Heart left ventricle (tissue), 16 donors: Measurements from ENCODE around the gene ASMTL. TPM values are rescaled to one million over a fixed set of nuclear protein-coding genes. Genes with fewer than 3 reads are reported as not detected.
A peak's percentile ranks its signal among the peaks of the same experiment; 100 is the strongest.

Source experiments
- ATAC-seq, 4 donors: fragments of 200-7000 bp; cut with Tn5 transposase; one replicate each; pipeline ENCODE4 v1.9.1; 2020 to 2022; ENCODE audit warnings: moderate library complexity in 4 of 4, mild to moderate bottlenecking in 3 of 4, moderate number of reproducible peaks in 1 of 4
- DNase-seq, 5 donors: peaks; one replicate each; pipeline ENCODE4 v3.0.0-alpha.2; 2020
- H3K27ac ChIP-seq, 12 donors: fragments of 200-600 bp; sonication (generic) in 4 of 12; one replicate each; pipeline versions ENCODE4 v1.5.0 to v1.8.0; 2016 to 2022; ENCODE audit warnings: mild to moderate bottlenecking in 2 of 12
- H3K27me3 ChIP-seq, 9 donors: fragments of 200-600 bp; sonication (generic) in 2 of 9; one replicate each; pipeline versions ENCODE4 v1.5.1 to v1.8.0; 2016 to 2022; ENCODE audit warnings: mild to moderate bottlenecking in 3 of 9
- H3K36me3 ChIP-seq, 9 donors: fragments of 200-600 bp; sonication (generic) in 2 of 9; one replicate each; pipeline versions ENCODE4 v1.5.0 to v1.8.0; 2018 to 2022; ENCODE audit warnings: mild to moderate bottlenecking in 2 of 9
- H3K4me1 ChIP-seq, 12 donors: fragments of 200-600 bp; sonication (generic) in 4 of 12; one replicate each; pipeline versions ENCODE4 v1.5.0 to v1.8.0; 2016 to 2022; ENCODE audit warnings: mild to moderate bottlenecking in 3 of 12
- H3K4me3 ChIP-seq, 12 donors: fragments of 200-600 bp; sonication (generic) in 4 of 12; one replicate each; pipeline versions ENCODE4 v1.5.0 to v1.8.0; 2017 to 2022; ENCODE audit warnings: mild to moderate bottlenecking in 9 of 12, moderate library complexity in 4 of 12
- H3K9me3 ChIP-seq, 12 donors: fragments of 200-600 bp; sonication (generic) in 4 of 12; one replicate each; pipeline versions ENCODE4 v1.5.0 to v1.8.0; 2016 to 2022; ENCODE audit warnings: mild to moderate bottlenecking in 1 of 12
- CTCF ChIP-seq, 12 donors: fragments of 200-600 bp; sonication (generic) in 4 of 12; IDR thresholded peaks; one replicate each; pipeline versions ENCODE4 v1.5.0 to v1.8.0; 2018 to 2022; ENCODE audit warnings: antibody characterized with exemption in 12 of 12, mild to moderate bottlenecking in 5 of 12
- POLR2A ChIP-seq, 2 donors: fragments of 450-650 bp; IDR thresholded peaks; one replicate each; pipeline ENCODE4 v1.6.1; 2017; ENCODE audit warnings: antibody characterized with exemption in 2 of 2, mild to moderate bottlenecking in 2 of 2, moderate library complexity in 2 of 2
- WGBS, 4 donors: extraction: QIAGEN DNeasy Blood & Tissue Kit in 2 of 4; methylation state at CpG; one replicate each; pipeline versions ENCODE4 v1.1.5 to v1.1.7; 2013 to 2018; 5-methylcytosine and 5-hydroxymethylcytosine counted together
- intact Hi-C, 10 donors: fragments of 100-400 bp; cut with DNase I; formaldehyde crosslinking; loops; one replicate each; pipeline versions ENCODE4 v1.11.1 to v1.14.2; 2022
- polyA plus RNA-seq, 2 donors: library from polyadenylated mRNA; stranded (reverse); fragments of 200-250 nt; gene quantifications; one replicate each; pipeline ENCODE4 v1.2.3, GENCODE V29; 2013
- total RNA-seq, 9 donors: library from RNA; depleted of rRNA in 2 of 9; stranded (reverse); fragments of >200 nt in 2 of 9; fragmentation: NEBNext Ultra II Directional in 3 of 9; extraction: Animal tissue kit (Norgen Biotek cat#: 25700) in 3 of 9; gene quantifications; one replicate each; pipeline versions ENCODE4 v1.1.0 to v1.2.4, GENCODE V29; 2016 to 2023
- donor health status: ischemic (EF 13 %, LVEDD 7.1; RV severe dilation, severe dysfunction).
- donor health status: healthy with polysubstance abuse.
- donor health status: DM: no; HTN: yes; CAD: no.
- donor health status: DM: no; HTN: no; CAD: no.
- donor health status: ischemic (EF 25% LVEDD 6.9; RV normal size, moderate dysfunction).
- donor health status: ischemic (EF 25% LVEDD 5.7; RV mildly dilated, moderate dysfunction).
- donor health status: healthy.
- donor health status: DM: yes; HTN: yes; CAD: no.
- donor health status: ischemic (EF 35%, LVEDD 5.7; RV mildly dilated, moderate dysfunction).
- donor health status: nonischemic (EF 11% LVEDD 7.7; RV severe dilation, severe dysfunction).
- donor health status: DM: yes; HTN: yes; CAD: no.
- donor health status: PGD.
- donor health status: ischemic (EF 29% LVEDD 5.4; RV normal size, mild dysfunction).
- donor health status: nonischemic (EF 23%, LVEDD 6.1; RV moderate dilation, normal function).

ASMTL gene
- total and polyA plus RNA-seq, 11 donors, result 20.2 to 44.6 (median 29.1) TPM

GRCh38 chrX:1440506-1440905 is 12.2 kb downstream of the ASMTL start:
- WGBS, 4 donors, result 95 to 98% (median 97%) methylated on average over 6 of the region's 6 CpGs
- ATAC-seq (no peak), DNase-seq (no peak)
- no peaks in the 10 kb centered on the region for H3K27me3 ChIP-seq
- peaks cover 0 to 2% (median 0%) of the 10 kb centered on the region in 12 donors for H3K9me3 ChIP-seq
- intact Hi-C loops, result loop anchor here in 2 of 10 donors (10.0 kb wide), 1 partner anchor 46 kb away; the partner anchor contains the start of gene SLC25A6 (in 2 of the 2)
- H3K4me1 ChIP-seq, result no peaks in the 10 kb centered on the region
- no peak overlapping the region for H3K27ac ChIP-seq
- TF ChIP-seq POLR2A (IDR thresholded peaks at IDR 0.05) (no peak), CTCF (IDR thresholded peaks at IDR 0.05) (no peak)
- H3K4me3 ChIP-seq, result no peak overlapping the region
- H3K36me3 ChIP-seq, result peaks cover 0 to 56% (median 31%) of the 10 kb centered on the region in 9 donors

GRCh38 chrX:1435241-1435895 is 17.3 kb downstream of the ASMTL start:
- no peak for TF ChIP-seq POLR2A (IDR thresholded peaks at IDR 0.05)
- no peak for TF ChIP-seq CTCF (IDR thresholded peaks at IDR 0.05)
- intact Hi-C loops, result no loop called here
- Histone ChIP-seq H3K4me1 (no peaks in the 10 kb centered on the region), H3K27me3 (no peaks in the 10 kb centered on the region), H3K36me3 (peaks cover 0 to 65% (median 48%) of the 10 kb centered on the region in 9 donors), H3K4me3 (no peak overlapping the region), H3K27ac (no peak overlapping the region), H3K9me3 (no peaks in the 10 kb centered on the region)
- 89 to 97% (median 95%) methylated on average over 13 to 20 of the region's 20 CpGs for WGBS, 4 donors
- ATAC-seq, result peak in 2 of 4 donors; percentile 5 to 21
- peak in 2 of 5 donors; percentile 21 to 25 for DNase-seq

GRCh38 chrX:1434871-1435240 is 17.9 kb downstream of the ASMTL start:
- H3K27me3 ChIP-seq, result no peaks in the 10 kb centered on the region
- intact Hi-C loops, result no loop called here
- ATAC-seq (no peak), DNase-seq (peak in 2 of 5 donors; percentile 14 to 56)
- H3K36me3 ChIP-seq, result peaks cover 0 to 66% (median 52%) of the 10 kb centered on the region in 9 donors
- no peak overlapping the region for H3K4me3 ChIP-seq
- H3K27ac ChIP-seq, result no peak overlapping the region
- 93 to 98% (median 97%) methylated on average over 22 of the region's 22 CpGs for WGBS, 4 donors
- TF ChIP-seq CTCF (IDR thresholded peaks at IDR 0.05) (no peak), POLR2A (IDR thresholded peaks at IDR 0.05) (no peak)
- H3K9me3 ChIP-seq, result no peaks in the 10 kb centered on the region
- no peaks in the 10 kb centered on the region for H3K4me1 ChIP-seq

- peaks cover 0 to 59% (median 47%) of the 10 kb centered on the region in 9 donors for H3K36me3 ChIP-seq
- intact Hi-C loops, result no loop called here
Measured at GRCh38 chrX:1433646-1434357, 18.9 kb downstream of the ASMTL start.

More at GRCh38 chrX:1433646-1434357, 18.9 kb downstream of the ASMTL start:
- Histone ChIP-seq H3K4me3 (no peak overlapping the region), H3K27me3 (no peaks in the 10 kb centered on the region), H3K27ac (no peak overlapping the region), H3K9me3 (no peaks in the 10 kb centered on the region), H3K4me1 (no peaks in the 10 kb centered on the region)
- ATAC-seq (peak in 1 of 4 donors; percentile 30), DNase-seq (peak in 1 of 5 donors; percentile 34)
- TF ChIP-seq CTCF (IDR thresholded peaks at IDR 0.05), result no peak
- TF ChIP-seq POLR2A (IDR thresholded peaks at IDR 0.05), result no peak
- WGBS, 4 donors, result 93 to 97% (median 94%) methylated on average over 19 of the region's 19 CpGs
